ENCODE data around the gene CAPN15.

The CAPN15 gene

GRCh38 chr16:552171-552570 is 24.7 kb downstream of the CAPN15 start:
- no peak for TF ChIP-seq CTCF (conservative IDR thresholded peaks at IDR 0.05; ENCODE audit: low read length)
- no peak for DNase-seq (ENCODE audit: low read depth)
- no peak overlapping the region for H3K4me3 ChIP-seq (ENCODE audit: low read length)

DNA sequence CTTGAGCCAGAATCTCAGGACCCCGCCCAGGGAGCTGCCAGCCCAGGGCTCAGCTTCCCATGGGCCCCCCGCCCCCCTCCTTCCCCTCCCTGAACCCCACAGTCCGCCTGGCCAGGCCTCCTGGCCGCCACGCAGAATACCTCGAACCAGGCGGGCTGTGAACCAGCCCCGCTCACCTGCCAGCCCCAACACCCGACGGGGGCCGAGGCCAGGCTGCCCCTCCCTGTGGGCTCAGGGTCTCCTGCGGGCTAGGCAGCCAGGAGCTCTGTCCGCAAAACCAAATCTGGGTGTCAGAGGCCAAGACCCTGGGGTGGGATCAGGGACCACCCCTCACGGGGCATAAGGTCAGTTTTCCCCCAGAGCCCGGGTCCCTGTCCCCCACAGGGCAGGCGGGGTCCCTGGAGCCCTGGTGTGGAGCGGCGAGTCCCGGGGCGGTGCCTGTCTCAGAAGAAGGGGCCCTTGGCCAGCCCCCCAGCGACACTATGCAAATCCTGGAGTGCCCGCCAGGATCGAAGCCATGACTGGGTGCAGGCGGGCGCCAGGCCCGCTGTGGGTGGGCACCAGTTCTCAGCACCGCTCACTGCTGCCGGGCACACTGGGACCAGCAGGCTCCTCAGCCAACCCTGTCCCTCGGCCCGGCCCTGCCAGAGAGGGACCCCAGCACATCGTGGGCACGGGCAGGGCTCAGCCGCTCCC is 26.2 kb downstream of the CAPN15 start:
- TF ChIP-seq CTCF (conservative IDR thresholded peaks at IDR 0.05; ENCODE audit: low read length) = no peak
- DNase-seq (ENCODE audit: low read depth) = no peak
- H3K4me3 ChIP-seq (ENCODE audit: low read length) = no peak overlapping the region

- no peak overlapping the region for H3K4me3 ChIP-seq (ENCODE audit: low read length)
- no peak for DNase-seq (ENCODE audit: low read depth)
- no peak for TF ChIP-seq CTCF (conservative IDR thresholded peaks at IDR 0.05; ENCODE audit: low read length)
Observed at GRCh38 chr16:554297-554621, 26.7 kb downstream of the CAPN15 start.

GRCh38 chr16:554640-555365 is 27.3 kb downstream of the CAPN15 start:
- H3K4me3 ChIP-seq (ENCODE audit: low read length) = peak overlapping the region; percentile 37
- no peak for TF ChIP-seq CTCF (conservative IDR thresholded peaks at IDR 0.05; ENCODE audit: low read length)
- DNase-seq (ENCODE audit: low read depth) = peak; percentile 72

DNA sequence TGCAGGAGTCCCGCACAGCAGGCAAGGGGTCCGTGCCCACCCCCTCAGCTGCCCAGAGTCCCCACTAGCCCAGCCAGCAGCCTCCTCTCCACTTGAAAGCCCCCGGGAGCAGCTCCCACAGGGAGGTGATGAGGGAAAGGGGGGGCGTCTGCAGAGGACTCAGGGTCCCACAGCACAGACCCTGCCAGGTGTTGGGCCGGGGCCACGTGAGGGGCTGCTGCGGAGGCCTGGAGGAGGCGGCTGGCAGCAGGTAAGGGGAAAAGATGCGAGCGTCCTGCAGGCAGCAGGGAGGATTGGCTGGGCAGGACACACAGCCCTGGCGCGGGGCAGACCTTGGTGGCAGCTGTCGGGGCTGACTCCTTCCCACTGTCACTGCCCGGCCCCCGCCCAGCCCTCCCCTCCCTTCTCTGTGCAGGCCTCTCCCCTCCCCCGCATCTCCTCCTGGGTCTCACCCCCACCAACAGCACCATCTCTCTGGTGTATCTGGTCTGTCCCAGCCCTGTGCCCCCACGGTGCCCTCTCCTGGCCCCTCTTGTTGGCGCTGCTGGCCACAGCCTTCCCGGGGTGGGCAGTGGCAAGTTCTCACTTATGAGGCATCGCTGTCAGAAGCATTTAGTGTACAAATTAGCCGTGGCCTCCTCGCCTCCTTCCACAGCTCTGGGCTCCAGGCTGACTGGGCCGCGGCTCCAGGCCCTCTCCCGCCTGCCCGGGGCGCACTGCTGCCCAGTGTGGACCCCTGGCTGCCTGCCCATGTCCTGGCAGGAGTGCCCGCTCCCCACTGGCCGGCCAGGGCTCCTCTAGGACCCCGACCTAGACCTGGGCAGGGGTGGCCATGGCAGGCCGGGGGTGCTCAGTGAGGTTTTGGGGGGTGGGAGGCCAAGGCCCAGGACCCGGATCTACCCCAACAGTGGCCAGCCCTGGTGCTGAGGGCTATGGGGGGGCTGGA is 28.3 kb downstream of the CAPN15 start:
- no peak for DNase-seq (ENCODE audit: low read depth)
- no peak overlapping the region for H3K4me3 ChIP-seq (ENCODE audit: low read length)
- no peak for TF ChIP-seq CTCF (conservative IDR thresholded peaks at IDR 0.05; ENCODE audit: low read length)

- no peak for DNase-seq (ENCODE audit: low read depth)
- no peak overlapping the region for H3K4me3 ChIP-seq (ENCODE audit: low read length)
- TF ChIP-seq CTCF (conservative IDR thresholded peaks at IDR 0.05; ENCODE audit: low read length) = no peak
Observed at GRCh38 chr16:556474-557173, 29.1 kb downstream of the CAPN15 start.
